H1 (cell line): ENCODE data around the gene PCDHGA7. TPM values are rescaled to one million over a fixed set of nuclear protein-coding genes. Genes with fewer than 3 reads are reported as not detected.

ENCODE experiments used
- ASH2L ChIP-seq: fragments of 200-600, 300-600 bp; sonication (generic); IDR thresholded peaks from one replicate; pipeline ENCODE4 v1.7.1; 2017; ENCODE audit warnings: low read length
- BACH1 ChIP-seq: IDR thresholded peaks from 2 replicates; pipeline ENCODE4 v1.6.1; 2012; ENCODE audit warnings: low read length, improper control_type of control experiment
- BCL11A ChIP-seq, 2 experiments: IDR thresholded peaks; one replicate each; pipeline ENCODE4 v1.6.1; 2011; ENCODE audit warnings: low read depth in 2 of 2, low read length in 2 of 2, mild to moderate bottlenecking in 2 of 2
- CBX8 ChIP-seq: fragments of 300-800, 300-1000 bp; sonication (generic); IDR thresholded peaks from 2 replicates; pipeline ENCODE4 v1.7.1; 2016; ENCODE audit warnings: low read depth, low read length, borderline replicate concordance
- CEBPB ChIP-seq: IDR thresholded peaks from 2 replicates; pipeline ENCODE4 v1.6.1; 2012; ENCODE audit warnings: low read depth, low read length
- CHD1 ChIP-seq: IDR thresholded peaks from 2 replicates; pipeline ENCODE4 v1.6.1; 2012; ENCODE audit warnings: low read depth, low read length, improper control_type of control experiment
- CHD2 ChIP-seq: IDR thresholded peaks from 2 replicates; pipeline ENCODE4 v1.6.1; 2012; ENCODE audit warnings: low read length, improper control_type of control experiment
- FOSL1 ChIP-seq: IDR thresholded peaks from 2 replicates; pipeline ENCODE4 v1.6.1; 2011; ENCODE audit warnings: mild to moderate bottlenecking, low read depth, low read length, moderate library complexity; ENCODE audit not compliant: insufficient read depth
- GTF2F1 ChIP-seq: IDR thresholded peaks from 2 replicates; pipeline ENCODE4 v1.6.1; 2012; ENCODE audit warnings: low read depth, low read length, improper control_type of control experiment, borderline replicate concordance
- HDAC6 ChIP-seq: IDR thresholded peaks from one replicate; pipeline ENCODE4 v1.7.1; 2012; ENCODE audit warnings: low read depth, mild to moderate bottlenecking, inconsistent platforms, low read length, moderate library complexity
- JUN ChIP-seq: IDR thresholded peaks from 2 replicates; pipeline ENCODE4 v1.6.1; 2011; ENCODE audit warnings: low read depth, mild to moderate bottlenecking, improper control_type of control experiment, low read length
- NANOG ChIP-seq: IDR thresholded peaks from 2 replicates; pipeline ENCODE4 v1.6.1; 2011; ENCODE audit warnings: low read length, low read depth, mild to moderate bottlenecking, inconsistent platforms; ENCODE audit not compliant: insufficient read depth, poor library complexity, severe bottlenecking
- POLR2AphosphoS5 ChIP-seq: IDR thresholded peaks from 2 replicates; pipeline ENCODE4 v1.6.1; 2011; ENCODE audit warnings: low read depth, low read length
- RAD21 ChIP-seq, 2 experiments: IDR thresholded peaks in 1 of 2; conservative IDR thresholded peaks in 1 of 2; 2 replicates each; pipeline ENCODE4 v1.6.1; 2011; ENCODE audit warnings: low read depth in 2 of 2, low read length in 2 of 2, improper control_type of control experiment in 1 of 2, inconsistent platforms in 1 of 2, mild to moderate bottlenecking in 1 of 2, moderate library complexity in 1 of 2
- RXRA ChIP-seq: IDR thresholded peaks from 2 replicates; pipeline ENCODE4 v1.6.1; 2011; ENCODE audit warnings: low read depth, mild to moderate bottlenecking, low read length, moderate library complexity; ENCODE audit not compliant: insufficient read depth
- SIN3A ChIP-seq, 2 experiments: IDR thresholded peaks in 1 of 2; conservative IDR thresholded peaks in 1 of 2; 2 replicates each; pipeline ENCODE4 v1.6.1; 2011 to 2012; ENCODE audit warnings: low read length in 2 of 2, improper control_type of control experiment in 1 of 2, low read depth in 1 of 2, mild to moderate bottlenecking in 1 of 2
- SP2 ChIP-seq: IDR thresholded peaks from 2 replicates; pipeline ENCODE4 v1.6.1; 2012; ENCODE audit warnings: mild to moderate bottlenecking, low read length, inconsistent platforms
- SP4 ChIP-seq: IDR thresholded peaks from 2 replicates; pipeline ENCODE4 v1.6.1; 2012; ENCODE audit warnings: low read length, inconsistent platforms
- SUZ12 ChIP-seq: fragments of 200-600 bp; sonication (generic); IDR thresholded peaks from 2 replicates; pipeline ENCODE4 v1.6.1; 2012; ENCODE audit warnings: mild to moderate bottlenecking, inconsistent platforms, low read length, moderate library complexity, mixed read lengths
- TAF7 ChIP-seq: optimal IDR thresholded peaks from 2 replicates; pipeline ENCODE3; 2011; ENCODE audit warnings: low read depth, mild to moderate bottlenecking, inconsistent platforms, low read length, moderate library complexity, borderline replicate concordance
- TCF12 ChIP-seq: IDR thresholded peaks from 2 replicates; pipeline ENCODE4 v1.6.1; 2011; ENCODE audit warnings: low read depth, mild to moderate bottlenecking, low read length
- YY1 ChIP-seq: IDR thresholded peaks from 2 replicates; pipeline ENCODE4 v1.6.1; 2011; ENCODE audit warnings: low read depth, mild to moderate bottlenecking, low read length
- polyA plus RNA-seq, 7 experiments: library from polyadenylated mRNA; depleted of rRNA in 3 of 7; stranded (reverse) in 5 of 7; unstranded in 2 of 7; fragments of >200 nt in 5 of 7; fragments of 200-250 nt in 2 of 7; gene quantifications; 1 replicate in 5 of 7; 2 replicates in 1 of 7; 4 replicates in 1 of 7; pipeline versions ENCODE4 v1.2.1 to v1.2.3, GENCODE V29; 2011 to 2013; ENCODE audit warnings: missing spikeins in 2 of 7, mixed read lengths in 2 of 7
- total RNA-seq: library from RNA; stranded (reverse); fragmentation: NEBNext Ultra II Directional; extraction: Animal tissue kit (Norgen Biotek cat#: 25700); gene quantifications from 2 replicates; pipeline ENCODE4 v1.2.1, GENCODE V29; 2021
- TF ChIP-seq, protein P1 (sequence below): IDR thresholded peaks from 2 replicates; pipeline ENCODE4 v1.6.1; 2011; ENCODE audit warnings: low read depth, mild to moderate bottlenecking, low read length; ENCODE audit not compliant: insufficient read depth

PCDHGA7 gene
- total and polyA plus RNA-seq, 2 of the 8 experiments (the other 6 are each of a cell fraction or from before 2014, with no cell fraction given): 0.39 to 1.1 TPM

DNA sequence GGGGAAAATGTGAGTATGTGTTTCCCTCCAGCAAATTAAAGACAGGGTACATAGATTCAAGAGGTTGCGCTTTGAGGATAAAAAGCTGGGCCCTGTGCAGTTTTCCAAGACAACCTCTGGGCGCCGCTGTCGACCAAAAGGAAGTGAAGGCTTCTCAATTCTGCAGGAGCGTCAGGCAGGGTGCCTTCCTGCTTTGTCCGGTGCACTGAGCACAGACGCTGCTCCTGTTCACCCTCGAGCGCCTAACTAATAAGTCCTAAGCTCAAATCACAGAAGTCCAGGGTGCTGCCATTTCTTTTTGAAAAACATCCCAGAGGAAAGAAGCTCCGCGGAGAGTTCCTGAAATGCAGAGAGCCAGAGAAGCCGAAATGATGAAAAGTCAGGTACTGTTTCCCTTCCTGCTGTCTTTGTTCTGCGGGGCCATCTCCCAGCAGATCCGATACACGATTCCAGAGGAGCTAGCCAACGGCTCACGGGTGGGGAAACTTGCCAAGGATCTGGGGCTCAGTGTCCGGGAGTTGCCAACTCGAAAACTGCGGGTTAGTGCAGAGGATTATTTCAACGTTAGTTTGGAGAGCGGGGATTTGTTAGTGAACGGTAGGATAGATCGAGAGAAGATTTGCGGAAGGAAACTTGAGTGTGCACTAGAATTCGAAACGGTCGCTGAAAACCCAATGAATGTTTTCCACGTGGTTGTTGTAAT lies 32.5 kb upstream of the PCDHGA7 start, which contains the start of gene PCDHGB1 (continued):
- TF ChIP-seq RAD21 (IDR thresholded peaks at IDR 0.05 in 1 of 2, conservative IDR thresholded peaks at IDR 0.05 in 1 of 2; ENCODE audit: low read depth in 2 of 2, low read length in 2 of 2) (peak; percentile 74 to 81), FOSL1 (no peak), SUZ12 (no peak), SP4 (no peak), SP2 (no peak), TAF7 (peak; percentile 40), CEBPB (no peak), CHD1 (no peak), GTF2F1 (peak; percentile 44; the same call in 1 of the 2 replicates), TCF12 (no peak), CBX8 (no peak), NANOG (no peak), BCL11A (IDR thresholded peaks at IDR 0.05; ENCODE audit: low read depth in 2 of 2, low read length in 2 of 2) (no peak), BACH1 (no peak), RXRA (no peak), SIN3A (conservative IDR thresholded peaks at IDR 0.05 in 1 of 2, IDR thresholded peaks at IDR 0.05 in 1 of 2; ENCODE audit: low read depth in 1 of 2, low read length in 2 of 2) (no peak), CHD2 (no peak), HDAC6 (no peak), JUN (no peak), POLR2AphosphoS5 (peak; percentile 55; the same call in 1 of the 2 replicates), YY1 (no peak), ASH2L (peak; percentile 30)
- TF ChIP-seq, protein P1, sequence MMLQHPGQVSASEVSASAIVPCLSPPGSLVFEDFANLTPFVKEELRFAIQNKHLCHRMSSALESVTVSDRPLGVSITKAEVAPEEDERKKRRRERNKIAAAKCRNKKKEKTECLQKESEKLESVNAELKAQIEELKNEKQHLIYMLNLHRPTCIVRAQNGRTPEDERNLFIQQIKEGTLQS: no peak
- TF ChIP-seq, all 59 proteins: peak for 11
